Measurements from ENCODE around the gene STMND1. TPM values are rescaled to one million over a fixed set of nuclear protein-coding genes. Genes with fewer than 3 reads are reported as not detected.

STMND1 gene
- total RNA-seq, 1 donor from 2014 or later, result not detected

GRCh38 chr6:17169291-17169690 lies 67.4 kb downstream of the STMND1 start:
- Mint-ChIP-seq H3K27ac (ENCODE audit: unreplicated experiment) (no peak overlapping the region), H3K36me3 (ENCODE audit: low read depth) (no peaks in the 10 kb centered on the region), H3K27me3 (ENCODE audit: low read depth) (no peaks in the 10 kb centered on the region), H3K4me3 (ENCODE audit: unreplicated experiment) (no peak overlapping the region), H3K9me3 (ENCODE audit: low read depth) (peaks cover 3% of the 10 kb centered on the region), H3K4me1 (ENCODE audit: low read depth) (peaks cover 4% of the 10 kb centered on the region)
- TF ChIP-seq CTCF (IDR thresholded peaks at IDR 0.05), result no peak
- DNase-seq (ENCODE audit: low spot score), result no peak

DNA sequence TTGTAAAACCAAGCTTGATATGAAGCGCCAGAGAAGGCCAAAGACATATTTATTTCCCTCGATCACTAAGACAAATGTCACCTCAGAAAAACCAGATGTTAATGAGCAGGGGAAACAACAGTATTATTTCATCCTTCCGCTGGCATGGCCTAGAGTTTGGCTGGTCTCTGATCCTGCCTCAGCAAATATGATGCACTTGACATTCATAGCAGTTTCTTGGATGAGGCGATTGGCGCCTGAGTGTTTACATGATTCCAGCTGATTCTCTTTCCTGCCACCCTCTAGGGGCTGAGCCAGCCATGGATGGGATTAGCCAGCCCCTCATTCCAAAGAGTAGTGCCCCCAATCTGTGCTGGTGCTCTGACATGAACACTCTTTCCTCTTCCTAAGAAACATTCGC lies 67.9 kb downstream of the STMND1 start:
- peaks cover 1% of the 10 kb centered on the region for H3K9me3 Mint-ChIP-seq (ENCODE audit: low read depth)
- no peak for DNase-seq (ENCODE audit: low spot score)
- H3K4me1 Mint-ChIP-seq (ENCODE audit: low read depth), result peaks cover 4% of the 10 kb centered on the region
- no peak for TF ChIP-seq CTCF (IDR thresholded peaks at IDR 0.05)
- no peaks in the 10 kb centered on the region for H3K36me3 Mint-ChIP-seq (ENCODE audit: low read depth)
- peak overlapping the region; percentile 74 for H3K27ac Mint-ChIP-seq (ENCODE audit: unreplicated experiment)
- no peak overlapping the region for H3K4me3 Mint-ChIP-seq (ENCODE audit: unreplicated experiment)
- H3K27me3 Mint-ChIP-seq (ENCODE audit: low read depth), result no peaks in the 10 kb centered on the region

DNA sequence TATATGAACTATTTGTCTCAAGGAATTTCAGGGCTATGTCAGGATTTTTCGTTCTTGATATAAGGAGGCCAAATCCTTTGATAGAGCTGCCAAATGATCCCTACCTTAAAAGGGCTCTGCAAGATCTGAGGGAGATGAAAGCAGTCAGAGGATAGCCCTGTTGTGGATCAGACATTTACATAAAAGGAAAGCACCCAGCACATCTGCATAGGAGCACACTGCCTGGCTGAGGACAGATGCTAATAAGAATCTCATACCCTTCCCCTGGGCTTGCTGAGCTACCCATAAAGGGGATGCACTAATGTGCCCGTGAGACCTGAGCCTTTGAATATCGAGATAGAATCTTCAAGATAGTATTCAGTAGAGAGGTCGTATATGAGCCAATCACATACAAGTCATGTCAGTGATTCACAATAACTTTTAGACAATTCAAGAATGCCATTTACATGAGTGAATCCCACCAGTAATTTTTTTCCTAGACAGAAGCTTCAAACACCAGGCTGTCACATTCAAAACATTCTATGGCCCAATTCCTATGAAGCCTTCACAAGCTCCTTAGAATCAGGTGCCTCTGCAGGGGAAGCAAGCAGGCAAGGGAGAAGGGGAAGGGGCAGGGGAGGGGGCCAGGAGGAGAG lies 71.1 kb downstream of the STMND1 start:
- TF ChIP-seq CTCF (IDR thresholded peaks at IDR 0.05), result no peak
- DNase-seq (ENCODE audit: low spot score), result no peak
- Mint-ChIP-seq H3K9me3 (ENCODE audit: low read depth) (no peaks in the 10 kb centered on the region), H3K36me3 (ENCODE audit: low read depth) (no peaks in the 10 kb centered on the region), H3K27ac (ENCODE audit: unreplicated experiment) (no peak overlapping the region), H3K4me3 (ENCODE audit: unreplicated experiment) (no peak overlapping the region), H3K27me3 (ENCODE audit: low read depth) (no peaks in the 10 kb centered on the region), H3K4me1 (ENCODE audit: low read depth) (no peaks in the 10 kb centered on the region)

- no peak for DNase-seq (ENCODE audit: low spot score)
- Mint-ChIP-seq H3K4me1 (ENCODE audit: low read depth) (peaks cover 20% of the 10 kb centered on the region), H3K27me3 (ENCODE audit: low read depth) (no peaks in the 10 kb centered on the region), H3K4me3 (ENCODE audit: unreplicated experiment) (no peak overlapping the region), H3K36me3 (ENCODE audit: low read depth) (no peaks in the 10 kb centered on the region), H3K27ac (ENCODE audit: unreplicated experiment) (no peak overlapping the region), H3K9me3 (ENCODE audit: low read depth) (peaks cover 9% of the 10 kb centered on the region)
- TF ChIP-seq CTCF (IDR thresholded peaks at IDR 0.05), result no peak
Measured at GRCh38 chr6:17178326-17178725, 76.5 kb downstream of the STMND1 start.

GRCh38 chr6:17178754-17179529 lies 77.1 kb downstream of the STMND1 start:
- Mint-ChIP-seq H3K36me3 (ENCODE audit: low read depth) (no peaks in the 10 kb centered on the region), H3K9me3 (ENCODE audit: low read depth) (peaks cover 9% of the 10 kb centered on the region), H3K27me3 (ENCODE audit: low read depth) (no peaks in the 10 kb centered on the region), H3K4me3 (ENCODE audit: unreplicated experiment) (no peak overlapping the region), H3K27ac (ENCODE audit: unreplicated experiment) (no peak overlapping the region), H3K4me1 (ENCODE audit: low read depth) (peaks cover 20% of the 10 kb centered on the region)
- no peak for TF ChIP-seq CTCF (IDR thresholded peaks at IDR 0.05)
- no peak for DNase-seq (ENCODE audit: low spot score)
